AG04449 (cell line): ENCODE results near the gene BHLHA15.

Experiments used
- CTCF ChIA-PET: fragments of 350-600 bp; formaldehyde crosslinking; extraction: SDS; loops from one replicate; lab custom pipeline; 2021; ENCODE audit warnings: antibody characterized with exemption; lab: Yijun Ruan, JAX
- POLR2A ChIA-PET: fragments of 400-600, 350-600 bp; formaldehyde crosslinking; extraction: SDS; loops from one replicate; lab custom pipeline; 2020; ENCODE audit warnings: antibody characterized with exemption, inconsistent platforms; lab: Yijun Ruan, JAX
- DNase-seq: peaks from one replicate; pipeline ENCODE4 v3.0.0-alpha.2; 2010; ENCODE audit warnings: low read depth, low spot score
- H3K4me3 ChIP-seq: 2 replicates; pipeline ENCODE4 v1.5.1; 2011; ENCODE audit warnings: low read depth, mild to moderate bottlenecking, control low read depth, low read length
- TF ChIP-seq, protein P1 (sequence below): IDR thresholded peaks from one replicate; pipeline ENCODE4 v1.5.1; 2011; ENCODE audit warnings: mild to moderate bottlenecking, moderate library complexity, low read length, control low read depth, inconsistent platforms; ENCODE audit not compliant: insufficient read depth; ENCODE audit errors: missing control alignments

BHLHA15 gene

DNA sequence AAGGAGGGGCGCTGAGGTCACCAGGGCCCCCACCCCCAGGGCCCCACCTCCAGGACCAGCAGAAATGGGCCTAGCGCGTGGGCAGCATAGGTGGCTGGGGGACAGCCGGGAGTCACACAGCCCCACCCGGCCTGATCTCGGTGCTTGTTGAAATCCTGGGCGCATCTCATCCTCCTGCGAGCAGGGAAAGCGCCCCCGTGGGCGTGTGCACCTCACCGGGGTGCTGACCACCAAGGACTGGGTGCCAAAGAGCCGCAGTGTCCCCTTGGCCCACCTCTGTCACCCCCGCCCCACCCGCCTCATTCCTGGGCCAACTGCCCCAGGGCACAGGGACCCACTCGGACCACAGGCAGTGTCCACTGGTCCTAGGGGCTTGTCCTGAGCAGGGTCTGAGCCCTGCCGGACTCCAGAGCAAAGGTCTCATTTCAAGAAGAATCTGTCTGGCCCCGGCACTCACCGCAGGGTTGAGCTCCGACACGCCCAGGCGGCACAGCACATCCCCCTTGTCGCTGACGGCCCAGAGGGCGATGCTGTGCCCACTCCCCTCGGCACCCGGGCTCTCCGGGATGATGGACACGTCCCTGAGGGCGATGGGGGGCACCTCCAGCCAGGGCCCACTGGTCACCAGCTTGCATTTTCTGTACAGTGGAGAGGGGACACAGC, 11.4 kb downstream of the BHLHA15 start:
- TF ChIP-seq, protein P1, sequence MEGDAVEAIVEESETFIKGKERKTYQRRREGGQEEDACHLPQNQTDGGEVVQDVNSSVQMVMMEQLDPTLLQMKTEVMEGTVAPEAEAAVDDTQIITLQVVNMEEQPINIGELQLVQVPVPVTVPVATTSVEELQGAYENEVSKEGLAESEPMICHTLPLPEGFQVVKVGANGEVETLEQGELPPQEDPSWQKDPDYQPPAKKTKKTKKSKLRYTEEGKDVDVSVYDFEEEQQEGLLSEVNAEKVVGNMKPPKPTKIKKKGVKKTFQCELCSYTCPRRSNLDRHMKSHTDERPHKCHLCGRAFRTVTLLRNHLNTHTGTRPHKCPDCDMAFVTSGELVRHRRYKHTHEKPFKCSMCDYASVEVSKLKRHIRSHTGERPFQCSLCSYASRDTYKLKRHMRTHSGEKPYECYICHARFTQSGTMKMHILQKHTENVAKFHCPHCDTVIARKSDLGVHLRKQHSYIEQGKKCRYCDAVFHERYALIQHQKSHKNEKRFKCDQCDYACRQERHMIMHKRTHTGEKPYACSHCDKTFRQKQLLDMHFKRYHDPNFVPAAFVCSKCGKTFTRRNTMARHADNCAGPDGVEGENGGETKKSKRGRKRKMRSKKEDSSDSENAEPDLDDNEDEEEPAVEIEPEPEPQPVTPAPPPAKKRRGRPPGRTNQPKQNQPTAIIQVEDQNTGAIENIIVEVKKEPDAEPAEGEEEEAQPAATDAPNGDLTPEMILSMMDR, result no peak
- CTCF ChIA-PET, result interaction anchor here (0.9 kb wide), 1 partner anchor 12 kb away, joined by 3 read pairs; no protein-coding TSS in a partner anchor
- POLR2A ChIA-PET, result no interaction called here
- DNase-seq, result no peak
- H3K4me3 ChIP-seq, result no peak overlapping the region

DNA sequence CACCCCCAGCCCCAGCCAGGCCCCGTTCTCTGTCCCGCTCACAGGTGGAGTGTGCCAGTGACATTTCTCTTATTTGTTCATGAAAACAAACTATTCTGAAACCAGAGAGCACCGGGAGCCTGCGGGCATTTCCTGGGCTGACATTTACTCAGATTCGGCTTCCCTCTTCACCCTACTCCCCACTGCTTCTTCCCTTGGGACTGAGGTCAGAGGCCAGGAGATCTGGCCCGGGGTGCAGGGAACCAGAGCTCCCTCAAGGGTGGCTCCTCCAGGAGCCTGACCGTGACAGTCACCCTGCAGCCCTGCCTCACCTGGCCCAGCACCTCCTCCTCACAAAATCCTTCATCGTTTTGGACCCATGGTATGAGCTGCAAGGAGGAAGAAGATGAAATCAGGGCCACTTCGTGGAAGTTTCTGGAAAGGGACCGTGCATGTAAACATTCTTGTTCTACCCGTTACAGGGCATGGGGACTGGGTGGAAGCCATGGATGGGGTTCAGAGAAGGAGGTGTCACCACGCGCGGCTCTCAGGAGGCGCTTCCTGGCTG, 12.2 kb downstream of the BHLHA15 start:
- no peak for DNase-seq
- POLR2A ChIA-PET, result no interaction called here
- H3K4me3 ChIP-seq, result no peak overlapping the region
- TF ChIP-seq, protein P1, result no peak
- CTCF ChIA-PET, result interaction anchor here (0.9 kb wide), 1 partner anchor 11 kb away, joined by 3 read pairs; no protein-coding TSS in a partner anchor

DNA sequence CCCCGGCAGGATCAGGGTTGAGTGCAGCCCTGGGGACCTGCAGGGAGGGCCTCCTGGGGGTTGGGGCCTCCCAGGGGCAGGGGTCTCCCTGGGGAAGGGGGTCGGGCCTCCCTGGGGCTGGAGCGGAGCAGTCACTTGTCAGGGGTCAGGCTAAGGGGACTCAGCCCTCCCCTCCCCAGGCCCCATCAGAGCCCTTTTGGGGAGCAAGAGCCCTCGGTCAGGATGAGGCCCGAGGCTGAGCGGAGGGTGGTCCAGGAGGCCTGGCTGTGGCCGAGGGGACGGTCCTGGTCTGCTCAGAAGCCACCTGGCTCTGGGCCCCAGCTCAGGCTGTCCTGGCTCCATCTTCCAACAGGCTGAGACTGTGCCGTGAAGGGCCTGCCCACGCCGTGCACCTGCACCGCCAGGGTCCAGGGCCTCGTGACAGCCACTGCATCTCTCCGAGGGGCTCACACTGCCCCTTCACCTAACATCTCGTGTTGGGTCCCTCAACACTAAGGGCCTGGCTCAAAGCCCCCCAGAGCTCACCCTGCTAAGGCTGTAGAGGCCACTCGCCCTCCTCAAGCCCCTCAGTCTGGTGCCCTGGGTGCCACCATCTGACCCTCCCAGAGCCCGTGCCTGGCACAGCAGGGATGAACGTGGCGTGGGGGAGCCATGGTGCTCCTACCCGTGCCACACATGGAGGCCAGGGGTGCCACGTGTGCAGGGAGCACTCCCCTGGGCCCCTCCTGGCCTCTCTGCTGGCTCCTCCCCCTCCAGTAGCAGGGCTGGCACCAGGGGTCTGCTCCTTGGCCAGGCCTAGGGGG, 12.9 kb downstream of the BHLHA15 start:
- TF ChIP-seq, protein P1, result no peak
- ChIA-PET POLR2A (no interaction called here), CTCF (interaction anchor here (0.9 kb wide), 1 partner anchor 11 kb away, joined by 3 read pairs; no protein-coding TSS in a partner anchor)
- no peak for DNase-seq
- H3K4me3 ChIP-seq, result no peak overlapping the region

DNA sequence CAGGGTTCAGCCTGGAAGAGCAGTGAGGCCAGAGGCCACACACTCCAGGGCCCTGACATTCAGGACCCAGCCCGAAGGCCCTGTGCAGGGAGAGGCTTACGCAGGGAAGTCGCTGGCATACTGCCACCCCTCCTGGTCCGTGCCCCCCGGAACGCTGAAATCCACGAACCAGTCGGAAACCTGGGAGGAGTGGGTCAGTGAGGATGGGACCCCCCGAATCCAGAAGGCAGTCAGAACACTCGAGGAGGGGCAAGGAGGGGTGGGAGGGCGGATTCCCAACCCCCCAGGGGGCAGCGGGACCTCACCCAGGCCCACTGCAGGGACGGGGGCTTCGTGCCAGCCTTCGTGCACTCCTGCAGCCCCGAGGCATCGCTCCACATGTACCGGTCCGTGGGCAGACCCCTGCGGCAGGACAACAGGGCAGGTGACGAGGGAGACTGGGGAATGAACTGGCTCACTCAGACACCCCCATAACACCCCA, 13.5 kb downstream of the BHLHA15 start:
- CTCF ChIA-PET, result no interaction called here
- POLR2A ChIA-PET, result no interaction called here
- no peak for DNase-seq
- TF ChIP-seq, protein P1, result no peak
- no peak overlapping the region for H3K4me3 ChIP-seq

DNA sequence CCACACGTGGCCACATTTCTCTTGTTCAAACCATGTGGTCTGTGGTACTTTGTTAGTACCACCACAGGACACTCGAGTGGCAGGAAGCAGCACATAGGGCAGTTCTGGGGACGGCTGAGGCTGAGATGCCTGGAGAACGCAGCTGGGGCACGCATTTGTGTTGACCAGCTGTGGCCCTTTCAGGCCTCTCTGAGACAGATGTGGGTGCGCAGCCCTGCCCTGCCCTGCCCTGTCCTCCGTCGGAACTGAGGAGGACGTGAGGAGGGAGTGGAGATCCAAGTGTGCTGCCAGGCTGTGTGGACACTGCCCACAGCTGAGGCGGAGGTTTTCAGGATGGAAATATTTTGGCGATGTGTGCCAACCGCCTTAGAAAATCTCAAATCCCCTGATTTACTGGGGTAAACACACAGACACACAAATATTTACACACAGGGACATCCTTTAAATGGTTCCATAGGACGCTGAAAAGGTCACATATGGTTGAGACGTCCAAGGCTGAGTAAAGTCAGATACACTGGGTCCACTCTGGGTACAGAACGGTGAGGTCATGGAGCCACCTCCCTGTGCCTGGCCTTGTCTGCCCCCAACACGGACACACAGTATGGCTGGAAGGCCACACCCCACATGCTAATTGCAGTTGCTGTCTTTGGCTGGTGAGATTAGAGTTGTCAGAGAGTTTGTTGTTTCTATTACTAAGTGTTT, 14.8 kb downstream of the BHLHA15 start:
- CTCF ChIA-PET, result no interaction called here
- DNase-seq, result no peak
- POLR2A ChIA-PET, result no interaction called here
- TF ChIP-seq, protein P1, result no peak
- no peak overlapping the region for H3K4me3 ChIP-seq
